SK-N-SH (cell line): ENCODE measurements around the gene PLIN5. TPM values are rescaled to one million over a fixed set of nuclear protein-coding genes. Genes with fewer than 3 reads are reported as not detected.

Source experiments
- CTCF ChIA-PET: fragments of 300-600, 350-600 bp; formaldehyde crosslinking; extraction: SDS; loops from one replicate; lab custom pipeline; 2021; lab: Yijun Ruan, JAX
- POLR2A ChIA-PET: fragments of 350-600 bp; sonication (Branson Sonifier 250); formaldehyde crosslinking; extraction: SDS; loops from one replicate; lab custom pipeline; 2020; ENCODE audit warnings: antibody characterized with exemption, inconsistent platforms; lab: Yijun Ruan, JAX
- DNase-seq: peaks from one replicate; pipeline ENCODE4 v3.0.0; 2012
- H2AFZ ChIP-seq: fragments of 200-600 bp; sonication (generic); 2 replicates; pipeline ENCODE4 v1.8.1; 2016; ENCODE audit warnings: antibody characterized with exemption, mild to moderate bottlenecking, low read depth
- H3F3A ChIP-seq: fragments of 200-600 bp; sonication (generic); replicated peaks from 2 replicates; pipeline ENCODE3; 2016; ENCODE audit warnings: antibody characterized with exemption, mild to moderate bottlenecking; ENCODE audit not compliant: insufficient read depth
- H3K27ac ChIP-seq, 2 experiments: fragments of 200-500 bp in 1 of 2; fragments of 200-600 bp in 1 of 2; sonication (Bioruptor generic) in 1 of 2; sonication (generic), shearing (Covaris generic) in 1 of 2; 2 replicates each; pipeline versions ENCODE4 v1.5.1 to v1.6.1; 2014 to 2016; ENCODE audit warnings: low read depth in 2 of 2, inconsistent platforms in 1 of 2, low read length in 1 of 2, mild to moderate bottlenecking in 1 of 2, mixed read lengths in 1 of 2
- H3K27me3 ChIP-seq: fragments of 200-600 bp; sonication (generic), shearing (Covaris generic); 2 replicates; pipeline ENCODE4 v1.6.1; 2016; ENCODE audit warnings: mixed run types; ENCODE audit not compliant: insufficient read depth
- H3K36me3 ChIP-seq, 2 experiments: fragments of 200-500 bp in 1 of 2; fragments of 200-600 bp in 1 of 2; sonication (Bioruptor generic) in 1 of 2; sonication (generic) in 1 of 2; replicated peaks in 1 of 2; 2 replicates each; pipeline versions ENCODE3 to v1.5.1; 2014 to 2016; ENCODE audit warnings: low read length in 1 of 2, mild to moderate bottlenecking in 1 of 2; ENCODE audit not compliant: insufficient read depth in 2 of 2, control insufficient read depth in 1 of 2
- H3K4me1 ChIP-seq, 2 experiments: fragments of 200-500 bp in 1 of 2; fragments of 200-600 bp in 1 of 2; sonication (Bioruptor generic) in 1 of 2; sonication (generic), shearing (Covaris generic) in 1 of 2; 2 replicates each; pipeline versions ENCODE4 v1.5.1 to v1.6.1; 2014 to 2016; ENCODE audit warnings: low read depth in 1 of 2, low read length in 1 of 2, mixed run types in 1 of 2; ENCODE audit not compliant: insufficient read depth in 2 of 2, control insufficient read depth in 1 of 2
- H3K4me2 ChIP-seq: fragments of 200-600 bp; sonication (generic), shearing (Covaris generic); 2 replicates; pipeline ENCODE4 v1.6.1; 2017; ENCODE audit warnings: mixed run types
- H3K4me3 ChIP-seq, 2 experiments: fragments of 200-500 bp in 1 of 2; fragments of 200-600 bp in 1 of 2; sonication (Bioruptor generic) in 1 of 2; sonication (generic), shearing (Covaris generic) in 1 of 2; 2 replicates each; pipeline versions ENCODE4 v1.5.1 to v1.8.1; 2014 to 2016; ENCODE audit warnings: low read depth in 2 of 2, inconsistent platforms in 1 of 2, low read length in 1 of 2, mild to moderate bottlenecking in 1 of 2, mixed read lengths in 1 of 2, moderate library complexity in 1 of 2
- H3K79me2 ChIP-seq: fragments of 200-600 bp; sonication (generic); 2 replicates; pipeline ENCODE4 v1.8.1; 2017; ENCODE audit warnings: mild to moderate bottlenecking; ENCODE audit not compliant: insufficient read depth
- H3K9ac ChIP-seq: fragments of 200-600 bp; sonication (generic); 2 replicates; pipeline ENCODE4 v1.6.1; 2017; ENCODE audit warnings: mixed run types
- H3K9me2 ChIP-seq: fragments of 200-600 bp; sonication (generic); 2 replicates; pipeline ENCODE4 v1.6.1; 2017; ENCODE audit warnings: mixed run types
- H3K9me3 ChIP-seq: fragments of 200-600 bp; sonication (generic); 2 replicates; pipeline ENCODE4 v1.6.1; 2017; ENCODE audit warnings: mixed run types, mild to moderate bottlenecking, moderate library complexity
- H4K20me1 ChIP-seq: fragments of 200-600 bp; sonication (generic); 2 replicates; pipeline ENCODE4 v1.6.1; 2017; ENCODE audit warnings: mild to moderate bottlenecking, mixed run types; ENCODE audit not compliant: insufficient read depth
- EZH2phosphoT487 ChIP-seq: fragments of 200-600 bp; sonication (generic); IDR thresholded peaks from 2 replicates; pipeline ENCODE4 v1.6.1; 2017; ENCODE audit warnings: low read depth, mixed run types, mild to moderate bottlenecking, antibody characterized with exemption, moderate library complexity, borderline replicate concordance
- GATA2 ChIP-seq: sonication (generic); formaldehyde crosslinking; IDR thresholded peaks from 2 replicates; pipeline ENCODE4 v1.5.0; 2020; ENCODE audit warnings: mild to moderate bottlenecking, missing genetic modification reagents
- NFIC ChIP-seq: IDR thresholded peaks from 2 replicates; pipeline ENCODE4 v1.4.0; 2012; ENCODE audit warnings: borderline replicate concordance
- RFX5 ChIP-seq: IDR thresholded peaks from 2 replicates; pipeline ENCODE4 v1.6.1; 2012; ENCODE audit warnings: mild to moderate bottlenecking, improper control_type of control experiment, low read length
- SMC3 ChIP-seq: IDR thresholded peaks from 2 replicates; pipeline ENCODE4 v1.6.1; 2012; ENCODE audit warnings: low read depth, low read length, improper control_type of control experiment
- WGBS: methylation state at CpG from one replicate; pipeline ENCODE4 v1.1.6; 2017; ENCODE audit warnings: low lambda C conversion rate; 5-methylcytosine and 5-hydroxymethylcytosine counted together
- polyA plus RNA-seq, 3 experiments: library from polyadenylated mRNA; depleted of rRNA; stranded (reverse); fragments of >200 nt; gene quantifications; 2 replicates each; pipeline ENCODE4 v1.2.3, GENCODE V29; 2012
- TF ChIP-seq, protein P1 (sequence below): IDR thresholded peaks from 2 replicates; pipeline ENCODE4; 2012
- TF ChIP-seq, protein P2 (sequence below): IDR thresholded peaks from 2 replicates; pipeline ENCODE4 v1.4.0; 2012; ENCODE audit warnings: low read depth, borderline replicate concordance

Gene PLIN5
- polyA plus RNA-seq, 1 of the 3 experiments (the other 2 are of a cell fraction), result 0.59 TPM

DNA sequence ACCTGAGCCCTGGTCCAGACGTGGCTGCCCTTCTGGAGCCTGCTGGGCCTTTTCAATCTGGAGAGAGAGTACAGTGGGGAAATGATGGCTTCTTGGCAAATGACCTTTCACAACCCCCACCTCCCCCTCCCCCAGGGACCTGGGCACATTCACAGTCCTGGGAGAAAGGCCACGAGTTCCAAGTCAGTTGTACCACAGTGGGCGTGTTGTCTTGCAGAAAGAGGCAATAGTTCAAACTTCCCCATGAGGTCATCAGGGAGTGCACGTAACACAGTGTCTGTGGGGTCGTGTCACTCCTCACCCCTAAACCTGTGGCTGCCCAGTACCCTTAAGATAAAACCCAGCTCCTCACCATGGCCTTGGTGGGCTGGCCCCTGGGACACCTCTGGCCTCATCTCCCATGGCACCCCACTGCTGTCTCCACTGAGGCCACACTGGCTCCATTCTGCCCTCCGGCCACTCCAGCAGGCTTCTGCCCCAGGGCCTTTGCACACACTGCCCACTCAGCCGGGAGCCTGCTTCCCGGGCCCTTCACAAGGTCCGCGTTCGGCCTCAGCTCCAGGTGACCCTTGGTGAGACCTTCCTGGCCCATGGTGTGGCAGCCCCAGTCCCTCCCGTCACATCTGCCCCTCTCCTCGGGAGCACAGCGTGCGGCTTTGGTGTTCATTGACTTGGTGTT is 30.0 kb downstream of the PLIN5 start:
- Histone ChIP-seq H3K4me3 (no peak overlapping the region), H3F3A (peaks cover 3% of the 10 kb centered on the region), H3K79me2 (no peaks in the 10 kb centered on the region), H3K36me3 (peaks cover 0 to 34% of the 10 kb centered on the region in 2 experiments), H3K4me2 (no peak overlapping the region), H3K9me3 (no peaks in the 10 kb centered on the region), H3K27ac (no peak overlapping the region), H4K20me1 (no peaks in the 10 kb centered on the region), H2AFZ (no peak overlapping the region), H3K9me2 (no peaks in the 10 kb centered on the region), H3K4me1 (0 out of 4 replicates have a peak, but pooled peaks cover 0 to 7% of the 10 kb centered on the region in 2 experiments), H3K27me3 (no peaks in the 10 kb centered on the region), H3K9ac (no peak overlapping the region)
- TF ChIP-seq, protein P1, sequence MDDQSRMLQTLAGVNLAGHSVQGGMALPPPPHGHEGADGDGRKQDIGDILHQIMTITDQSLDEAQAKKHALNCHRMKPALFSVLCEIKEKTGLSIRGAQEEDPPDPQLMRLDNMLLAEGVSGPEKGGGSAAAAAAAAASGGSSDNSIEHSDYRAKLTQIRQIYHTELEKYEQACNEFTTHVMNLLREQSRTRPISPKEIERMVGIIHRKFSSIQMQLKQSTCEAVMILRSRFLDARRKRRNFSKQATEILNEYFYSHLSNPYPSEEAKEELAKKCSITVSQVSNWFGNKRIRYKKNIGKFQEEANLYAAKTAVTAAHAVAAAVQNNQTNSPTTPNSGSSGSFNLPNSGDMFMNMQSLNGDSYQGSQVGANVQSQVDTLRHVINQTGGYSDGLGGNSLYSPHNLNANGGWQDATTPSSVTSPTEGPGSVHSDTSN, result no peak
- POLR2A ChIA-PET, result interaction anchor here (0.6 kb wide), 1 partner anchor 1155 kb away, joined by 4 read pairs; no protein-coding TSS in a partner anchor
- 98% methylated on average over 9 of the region's 15 CpGs for WGBS
- CTCF ChIA-PET, result interaction anchor here (0.5 to 4.1 kb wide), 3 partner anchors 19 to 43 kb away, joined by 3 to 24 read pairs (median 5); no protein-coding TSS in a partner anchor
- no peak for DNase-seq

DNA sequence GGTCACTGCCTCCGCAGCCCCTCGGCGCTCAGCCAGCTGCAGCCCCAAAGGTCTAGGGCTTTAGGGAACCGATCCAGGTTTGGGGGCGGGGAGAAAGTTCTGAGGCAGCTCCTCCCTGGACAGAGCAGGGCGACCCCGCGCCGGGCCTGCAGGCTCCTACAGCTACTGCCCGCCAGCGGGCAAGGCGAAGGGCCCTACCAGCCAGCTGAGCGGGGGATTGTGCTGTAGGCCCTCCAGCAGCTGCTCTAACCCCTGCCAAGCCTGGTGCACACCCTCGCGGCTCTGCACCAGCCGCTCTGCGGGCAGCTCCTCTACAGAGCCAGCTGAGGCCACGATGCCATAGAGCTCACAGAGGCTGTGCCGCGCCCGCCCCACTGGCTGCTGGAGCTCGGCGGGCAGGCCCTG is 30.7 kb downstream of the PLIN5 start:
- Histone ChIP-seq H3K27ac (no peak overlapping the region), H3K36me3 (peaks cover 0 to 38% of the 10 kb centered on the region in 2 experiments), H4K20me1 (no peaks in the 10 kb centered on the region), H3K9ac (no peak overlapping the region), H2AFZ (no peak overlapping the region), H3K9me2 (no peaks in the 10 kb centered on the region), H3K9me3 (no peaks in the 10 kb centered on the region), H3K4me2 (no peak overlapping the region), H3F3A (peaks cover 3% of the 10 kb centered on the region), H3K79me2 (no peaks in the 10 kb centered on the region), H3K27me3 (no peaks in the 10 kb centered on the region), H3K4me3 (no peak overlapping the region), H3K4me1 (0 out of 4 replicates have a peak, but pooled peaks cover 0 to 7% of the 10 kb centered on the region in 2 experiments)
- ChIA-PET POLR2A (interaction anchor here (0.6 to 0.7 kb wide), 2 partner anchors 10 to 1952 kb away, joined by 3 read pairs; no protein-coding TSS in a partner anchor), CTCF (interaction anchor here (4.1 kb wide), 1 partner anchor 20 kb away, joined by 24 read pairs; no protein-coding TSS in a partner anchor)
- 100% methylated on average over 2 of the region's 23 CpGs for WGBS
- TF ChIP-seq NFIC, result no peak
- no peak for TF ChIP-seq GATA2 (CRISPR knock-in tag)
- TF ChIP-seq EZH2phosphoT487, result no peak
- TF ChIP-seq, protein P2, sequence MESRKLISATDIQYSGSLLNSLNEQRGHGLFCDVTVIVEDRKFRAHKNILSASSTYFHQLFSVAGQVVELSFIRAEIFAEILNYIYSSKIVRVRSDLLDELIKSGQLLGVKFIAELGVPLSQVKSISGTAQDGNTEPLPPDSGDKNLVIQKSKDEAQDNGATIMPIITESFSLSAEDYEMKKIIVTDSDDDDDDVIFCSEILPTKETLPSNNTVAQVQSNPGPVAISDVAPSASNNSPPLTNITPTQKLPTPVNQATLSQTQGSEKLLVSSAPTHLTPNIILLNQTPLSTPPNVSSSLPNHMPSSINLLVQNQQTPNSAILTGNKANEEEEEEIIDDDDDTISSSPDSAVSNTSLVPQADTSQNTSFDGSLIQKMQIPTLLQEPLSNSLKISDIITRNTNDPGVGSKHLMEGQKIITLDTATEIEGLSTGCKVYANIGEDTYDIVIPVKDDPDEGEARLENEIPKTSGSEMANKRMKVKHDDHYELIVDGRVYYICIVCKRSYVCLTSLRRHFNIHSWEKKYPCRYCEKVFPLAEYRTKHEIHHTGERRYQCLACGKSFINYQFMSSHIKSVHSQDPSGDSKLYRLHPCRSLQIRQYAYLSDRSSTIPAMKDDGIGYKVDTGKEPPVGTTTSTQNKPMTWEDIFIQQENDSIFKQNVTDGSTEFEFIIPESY, result no peak
- no peak for TF ChIP-seq RFX5
- no peak for TF ChIP-seq SMC3
- no peak for DNase-seq
